NB4 (cell line): Measurements from ENCODE around the gene ARVCF.
A peak's percentile ranks its signal among the peaks of the same experiment; 100 is the strongest.
"Not testable (repeated sequence)": the region's sequence is repeated elsewhere in the genome, so short reads cannot be mapped to it uniquely, and the experiment has no call there.

Experiments
- DNase-seq: peaks from one replicate; pipeline ENCODE4 v3.0.0; 2010; ENCODE audit warnings: low read depth
- H3K4me3 ChIP-seq: one replicate; pipeline ENCODE4 v1.5.1; 2011; ENCODE audit warnings: mild to moderate bottlenecking, low read depth, low read length, moderate library complexity
- MYC ChIP-seq: IDR thresholded peaks from 2 replicates; pipeline ENCODE4 v1.6.1; 2011; ENCODE audit warnings: low read depth, low read length
- POLR2A ChIP-seq: IDR thresholded peaks from 2 replicates; pipeline ENCODE4 v1.6.1; 2011; ENCODE audit warnings: mild to moderate bottlenecking; ENCODE audit not compliant: insufficient read length; ENCODE audit errors: extremely low read depth
- TF ChIP-seq, protein P1 (sequence below): IDR thresholded peaks from 2 replicates; pipeline ENCODE4 v1.6.1; 2011; ENCODE audit warnings: low read depth, low read length
- TF ChIP-seq, protein P2 (sequence below): IDR thresholded peaks from one replicate; pipeline ENCODE4 v1.5.1; 2012; ENCODE audit warnings: low read depth, low read length

ARVCF gene

DNA sequence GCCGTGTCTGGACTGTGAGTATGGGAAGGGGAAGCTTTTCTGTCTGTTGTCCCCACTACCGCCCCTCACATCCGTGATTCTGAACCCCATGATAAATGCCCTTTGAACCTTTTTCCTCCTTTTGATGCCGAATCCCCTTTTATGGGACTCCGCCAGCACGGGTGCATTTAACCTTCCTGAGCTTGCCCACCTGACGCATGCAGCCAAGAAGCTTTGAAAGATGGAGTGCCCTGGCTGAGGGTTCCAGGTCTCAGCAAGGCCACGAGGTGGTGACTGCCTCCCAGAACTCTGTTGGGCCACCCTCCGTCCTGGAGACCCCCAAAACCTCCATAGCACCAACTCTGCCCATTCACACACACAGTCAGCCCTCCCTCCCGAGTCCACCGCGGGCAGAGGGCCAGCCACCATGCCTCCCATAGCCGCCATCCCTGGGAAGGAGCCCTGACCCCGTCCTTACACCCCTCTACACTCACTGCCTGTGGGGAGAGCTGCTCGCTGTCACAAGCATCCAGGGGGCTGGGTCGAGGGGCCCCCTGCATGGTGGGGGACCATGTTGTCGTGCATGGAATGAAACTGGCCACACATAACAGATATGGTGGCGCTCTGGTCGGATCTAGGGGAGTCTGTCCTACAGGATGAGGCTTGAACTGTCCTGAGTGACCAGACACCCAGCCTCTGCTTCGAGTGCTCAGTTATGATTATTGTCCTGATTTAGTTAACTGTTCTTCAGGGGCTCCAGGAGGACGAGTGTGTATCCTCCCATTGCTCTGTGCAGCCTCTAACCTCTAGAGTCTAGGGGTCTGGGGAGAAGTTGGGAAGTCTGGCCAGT is 75.9 kb downstream of the ARVCF start:
- TF ChIP-seq POLR2A: peak; percentile 12
- TF ChIP-seq, protein P1, sequence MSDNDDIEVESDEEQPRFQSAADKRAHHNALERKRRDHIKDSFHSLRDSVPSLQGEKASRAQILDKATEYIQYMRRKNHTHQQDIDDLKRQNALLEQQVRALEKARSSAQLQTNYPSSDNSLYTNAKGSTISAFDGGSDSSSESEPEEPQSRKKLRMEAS: no peak
- peak; percentile 50 for DNase-seq
- peak overlapping the region; percentile 79 for H3K4me3 ChIP-seq

DNA sequence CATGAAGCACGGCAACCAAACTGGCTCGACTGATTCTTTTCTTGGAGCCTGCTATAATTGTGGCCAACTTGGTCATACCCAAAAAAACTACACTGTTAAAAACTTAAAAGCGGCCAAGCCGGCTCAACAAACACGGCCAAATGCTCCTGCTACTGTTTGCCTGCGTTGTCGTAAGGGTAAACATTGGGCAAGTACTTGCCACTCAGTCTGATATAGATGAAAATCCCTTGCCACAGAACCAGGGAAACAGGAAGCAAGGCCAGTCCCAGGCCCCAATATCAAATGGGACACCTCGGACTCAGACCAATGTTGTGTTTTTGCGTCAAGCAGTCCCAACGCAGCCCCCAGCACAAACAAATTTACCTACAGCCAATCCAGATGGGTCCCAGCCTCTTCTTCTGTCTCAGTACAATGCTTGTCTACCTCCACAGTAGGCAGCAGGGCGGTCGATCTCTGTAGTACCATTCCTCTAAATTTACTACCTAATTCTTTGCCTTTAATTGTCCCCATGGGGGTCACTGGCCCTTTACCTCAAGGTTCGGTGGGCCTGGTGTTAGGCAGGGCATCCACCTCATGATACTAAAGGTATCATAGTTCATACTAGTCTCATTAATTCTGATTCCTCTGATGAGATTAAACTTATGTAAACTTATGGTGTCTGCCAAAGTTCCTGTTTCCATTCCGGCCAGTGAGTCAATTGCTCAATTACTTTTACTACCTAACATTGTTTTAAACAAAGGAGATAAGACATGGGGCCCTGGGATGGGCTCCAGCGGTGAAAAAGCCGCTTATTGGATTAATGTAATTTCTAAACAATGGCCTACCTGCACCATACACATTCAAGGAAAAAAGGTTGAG is 78.8 kb downstream of the ARVCF start:
- peak; percentile 59 for DNase-seq
- H3K4me3 ChIP-seq: no peak overlapping the region
- TF ChIP-seq, protein P1: no peak
- TF ChIP-seq MYC (no peak), POLR2A (no peak)
- TF ChIP-seq, protein P2, sequence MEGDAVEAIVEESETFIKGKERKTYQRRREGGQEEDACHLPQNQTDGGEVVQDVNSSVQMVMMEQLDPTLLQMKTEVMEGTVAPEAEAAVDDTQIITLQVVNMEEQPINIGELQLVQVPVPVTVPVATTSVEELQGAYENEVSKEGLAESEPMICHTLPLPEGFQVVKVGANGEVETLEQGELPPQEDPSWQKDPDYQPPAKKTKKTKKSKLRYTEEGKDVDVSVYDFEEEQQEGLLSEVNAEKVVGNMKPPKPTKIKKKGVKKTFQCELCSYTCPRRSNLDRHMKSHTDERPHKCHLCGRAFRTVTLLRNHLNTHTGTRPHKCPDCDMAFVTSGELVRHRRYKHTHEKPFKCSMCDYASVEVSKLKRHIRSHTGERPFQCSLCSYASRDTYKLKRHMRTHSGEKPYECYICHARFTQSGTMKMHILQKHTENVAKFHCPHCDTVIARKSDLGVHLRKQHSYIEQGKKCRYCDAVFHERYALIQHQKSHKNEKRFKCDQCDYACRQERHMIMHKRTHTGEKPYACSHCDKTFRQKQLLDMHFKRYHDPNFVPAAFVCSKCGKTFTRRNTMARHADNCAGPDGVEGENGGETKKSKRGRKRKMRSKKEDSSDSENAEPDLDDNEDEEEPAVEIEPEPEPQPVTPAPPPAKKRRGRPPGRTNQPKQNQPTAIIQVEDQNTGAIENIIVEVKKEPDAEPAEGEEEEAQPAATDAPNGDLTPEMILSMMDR: no peak

DNA sequence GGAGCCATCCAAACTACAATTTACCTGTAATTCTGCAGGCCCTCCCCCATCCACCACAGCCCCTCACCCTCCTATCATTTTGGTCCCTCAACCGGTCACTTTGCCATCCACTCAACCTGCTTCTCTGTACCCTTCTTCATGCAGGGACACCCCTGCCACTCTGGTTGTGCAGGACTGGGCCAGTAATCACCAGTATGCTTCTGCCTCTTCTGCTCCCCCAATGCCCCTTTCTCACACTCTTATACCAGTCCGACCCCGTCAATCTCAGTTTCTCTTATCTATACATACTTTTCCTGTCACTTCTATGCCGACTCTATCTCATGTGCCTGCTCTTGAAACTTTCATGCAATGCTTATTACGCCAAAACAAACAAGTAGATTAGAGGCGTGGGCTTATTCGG is 80.1 kb downstream of the ARVCF start:
- TF ChIP-seq POLR2A: no peak
- TF ChIP-seq, protein P1: no peak
- TF ChIP-seq, protein P2: no peak
- no peak for TF ChIP-seq MYC
- no peak overlapping the region for H3K4me3 ChIP-seq
- no peak for DNase-seq

DNA sequence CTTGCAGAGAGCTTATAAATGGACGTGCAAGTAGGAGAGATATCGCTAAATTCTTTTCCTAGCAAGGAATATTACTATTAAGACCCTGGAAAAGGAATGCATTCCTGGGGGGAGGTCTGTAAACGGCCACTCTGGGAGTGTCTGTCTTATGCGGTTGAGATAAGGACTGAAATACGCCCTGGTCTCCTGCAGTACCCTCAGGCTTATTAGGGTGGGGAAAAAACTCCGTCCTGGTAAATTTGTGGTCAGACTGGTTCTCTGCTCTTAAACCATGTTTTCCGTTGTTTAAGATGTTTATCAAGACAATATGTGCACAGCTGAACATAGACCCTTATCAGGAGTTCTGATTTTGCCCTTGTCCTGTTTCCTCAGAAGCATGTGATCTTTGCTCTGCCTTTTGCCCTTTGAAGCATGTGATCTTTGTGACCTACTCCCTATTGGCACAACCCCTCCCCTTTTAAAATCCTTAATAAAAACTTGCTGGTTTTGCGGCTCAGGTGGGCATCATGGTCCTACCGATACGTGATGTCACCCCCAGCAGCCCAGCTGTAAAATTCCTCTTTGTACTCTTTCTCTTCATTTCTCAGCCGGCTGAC is 81.4 kb downstream of the ARVCF start:
- H3K4me3 ChIP-seq, DNase-seq: not testable (repeated sequence)

DNA sequence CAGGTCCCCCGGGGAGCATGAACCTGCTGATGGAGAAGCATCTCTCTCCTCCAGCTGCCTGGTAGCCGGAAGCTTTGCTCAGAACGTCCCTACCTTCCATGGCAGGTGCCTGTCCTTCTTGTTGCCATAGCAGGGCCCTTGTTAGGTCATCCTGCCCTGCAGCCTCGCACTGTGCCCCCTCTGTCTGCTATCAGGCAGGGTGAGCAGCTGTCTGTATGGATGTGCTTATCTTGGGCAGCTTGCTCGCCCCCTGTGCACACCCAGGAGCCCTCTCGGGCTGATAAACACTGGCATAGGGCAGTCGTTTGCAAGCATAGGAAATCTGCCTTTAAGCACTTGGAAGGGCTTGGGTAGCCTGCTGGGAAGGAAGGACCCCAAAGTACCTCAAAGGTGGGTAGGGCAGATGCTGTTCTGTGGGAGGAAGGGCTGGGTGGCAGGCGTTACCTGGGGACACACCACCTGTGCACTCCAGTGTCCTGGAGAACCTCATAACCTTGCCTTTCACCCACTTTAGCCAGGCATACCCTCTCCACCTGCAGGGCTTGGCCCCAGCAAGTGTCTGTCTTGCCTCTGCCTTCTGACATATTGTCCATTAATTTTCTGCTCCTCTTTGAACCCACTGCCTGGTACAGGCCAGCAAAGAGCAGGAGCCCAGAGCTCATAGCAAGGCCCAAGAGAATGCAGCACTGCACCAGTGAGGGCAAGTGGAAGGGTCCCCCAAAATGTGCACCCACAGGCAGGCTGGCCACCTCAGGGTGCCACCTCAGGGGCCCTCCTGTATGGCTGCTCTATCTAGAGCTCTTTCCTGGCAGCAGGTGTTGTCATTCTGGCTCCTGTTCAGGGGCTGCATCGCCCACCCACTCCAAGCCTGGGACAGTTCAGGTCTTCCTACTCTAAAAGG is 83.0 kb downstream of the ARVCF start:
- no peak for DNase-seq
- TF ChIP-seq POLR2A (no peak), MYC (no peak)
- TF ChIP-seq, protein P2: no peak
- TF ChIP-seq, protein P1: no peak
- H3K4me3 ChIP-seq: no peak overlapping the region

DNA sequence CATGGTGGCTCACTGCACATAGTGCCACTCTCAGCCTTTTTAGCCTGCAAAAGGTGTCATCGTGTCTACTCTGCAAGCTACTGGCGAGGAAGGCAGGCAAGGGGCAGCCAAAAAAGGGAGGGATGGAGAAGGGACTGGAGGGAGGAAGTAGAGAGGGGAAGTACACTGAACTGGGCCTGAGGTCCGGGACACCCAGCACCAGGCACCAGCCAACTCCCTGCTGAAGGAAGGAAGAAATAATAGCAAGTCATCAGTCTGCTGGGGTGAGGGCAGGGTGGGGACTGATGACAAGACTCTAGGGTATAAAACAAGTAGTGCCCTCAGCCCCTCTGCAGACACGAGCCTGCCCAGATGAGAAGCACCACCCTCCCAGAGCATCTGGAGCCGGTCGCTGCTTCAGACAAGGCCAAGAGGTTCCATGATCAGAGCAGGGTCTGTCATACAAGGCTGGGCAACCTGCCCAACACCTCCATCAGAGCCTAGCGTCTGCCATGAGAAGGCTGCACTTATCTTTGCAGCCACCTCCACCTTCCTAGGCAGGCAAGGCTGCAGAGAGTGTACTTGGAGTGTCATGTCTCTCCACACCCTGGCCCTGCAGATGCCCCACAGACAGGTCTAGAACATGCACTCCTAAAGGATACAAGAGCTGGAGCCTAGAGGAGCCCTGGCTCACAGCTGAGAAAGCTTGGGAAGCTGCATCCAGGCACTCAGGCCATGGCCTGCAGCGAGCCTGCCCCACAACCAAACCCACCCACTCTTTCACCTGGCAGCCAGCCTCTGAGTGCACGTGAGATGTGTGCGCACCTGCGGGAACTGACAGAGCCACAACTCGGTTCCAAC is 84.0 kb downstream of the ARVCF start:
- TF ChIP-seq, protein P2: no peak
- TF ChIP-seq, protein P1: no peak
- TF ChIP-seq MYC: no peak
- no peak for TF ChIP-seq POLR2A
- DNase-seq: no peak
- H3K4me3 ChIP-seq: no peak overlapping the region
